Fibroblast of villous mesenchyme (primary cell): ENCODE measurements around the gene USP4. TPM values are rescaled to one million over a fixed set of nuclear protein-coding genes. Genes with fewer than 3 reads are reported as not detected.
"Not testable (repeated sequence)": the region's sequence is repeated elsewhere in the genome, so short reads cannot be mapped to it uniquely, and the experiment has no call there.

Experiments
- DNase-seq: peaks from one replicate; pipeline ENCODE4 v3.0.0-alpha.2; 2010; ENCODE audit warnings: low read depth
- H3K4me3 ChIP-seq: 2 replicates; pipeline ENCODE4 v1.5.1; 2011; ENCODE audit warnings: low read depth, mild to moderate bottlenecking, low read length
- CTCF ChIP-seq: IDR thresholded peaks from 2 replicates; pipeline ENCODE4 v1.5.1; 2012; ENCODE audit warnings: low read depth, mild to moderate bottlenecking, low read length; ENCODE audit not compliant: insufficient read depth
- total RNA-seq: library from RNA; depleted of rRNA; stranded (reverse); fragments of >200 nt; gene quantifications from 2 replicates; pipeline ENCODE4 v1.2.3, GENCODE V29; 2012

The USP4 gene
- total RNA-seq, 1 donor, result 23.3 TPM

DNA sequence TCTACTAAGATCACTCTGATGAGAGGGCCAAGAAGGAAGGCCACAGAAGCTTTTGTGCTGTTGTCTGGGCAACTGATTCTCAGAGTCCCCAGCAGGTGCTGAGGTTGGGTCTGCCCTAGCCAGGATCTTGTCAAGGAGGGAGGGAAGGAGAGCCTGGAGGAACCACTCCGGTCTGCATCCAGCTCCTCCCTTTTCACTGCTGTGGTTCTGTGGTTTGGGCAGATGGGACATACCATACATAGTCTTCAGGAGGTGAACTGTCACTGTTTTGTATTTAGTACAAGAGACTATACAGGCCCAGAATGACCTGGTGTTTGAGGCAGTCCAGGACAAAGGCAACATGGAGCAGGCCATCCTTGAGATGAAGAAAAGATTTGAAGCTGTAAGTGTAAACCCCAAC is 84.7 kb downstream of the USP4 start:
- DNase-seq, result peak; percentile 65
- H3K4me3 ChIP-seq, result no peak overlapping the region
- TF ChIP-seq CTCF, result no peak

DNA sequence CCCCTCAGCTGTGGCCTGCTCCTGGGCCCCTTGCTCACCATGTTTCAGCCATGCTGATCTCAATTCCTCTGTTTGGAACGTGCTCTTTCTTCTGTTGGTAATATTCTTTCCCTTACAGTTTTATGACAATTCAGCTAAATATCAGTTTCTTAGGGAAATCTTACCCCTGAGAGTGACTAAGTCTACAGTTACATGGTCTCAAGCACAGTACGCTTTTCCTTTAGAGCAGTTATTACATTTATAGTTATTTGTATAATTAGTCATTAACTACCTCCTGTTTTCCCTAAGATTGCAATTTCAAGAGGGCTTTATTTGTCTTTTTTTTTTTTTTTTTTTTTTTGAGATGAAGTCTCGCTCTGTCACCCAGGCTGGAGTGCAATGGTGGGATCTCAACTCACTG is 86.3 kb downstream of the USP4 start:
- no peak overlapping the region for H3K4me3 ChIP-seq
- DNase-seq, result no peak
- no peak for TF ChIP-seq CTCF

DNA sequence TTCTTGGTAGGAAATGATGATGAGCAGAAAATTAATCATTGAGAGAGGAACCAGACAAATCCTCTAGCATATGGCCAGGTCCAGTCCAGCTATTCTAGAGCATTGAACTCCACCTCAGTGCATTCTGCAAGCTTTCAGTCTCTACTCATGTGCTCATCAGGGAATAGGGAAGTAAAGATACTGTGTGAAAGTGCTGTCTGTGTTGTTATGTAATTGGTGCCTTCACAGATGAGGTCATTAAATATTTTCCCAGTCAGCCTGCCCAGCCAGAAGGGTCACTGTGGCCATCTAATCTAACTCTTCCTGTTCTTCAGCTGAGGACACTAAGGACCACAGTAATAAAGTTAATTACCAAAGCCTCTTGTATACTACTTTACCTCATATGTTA is 91.0 kb downstream of the USP4 start:
- no peak overlapping the region for H3K4me3 ChIP-seq
- no peak for TF ChIP-seq CTCF
- DNase-seq, result peak; percentile 74

DNA sequence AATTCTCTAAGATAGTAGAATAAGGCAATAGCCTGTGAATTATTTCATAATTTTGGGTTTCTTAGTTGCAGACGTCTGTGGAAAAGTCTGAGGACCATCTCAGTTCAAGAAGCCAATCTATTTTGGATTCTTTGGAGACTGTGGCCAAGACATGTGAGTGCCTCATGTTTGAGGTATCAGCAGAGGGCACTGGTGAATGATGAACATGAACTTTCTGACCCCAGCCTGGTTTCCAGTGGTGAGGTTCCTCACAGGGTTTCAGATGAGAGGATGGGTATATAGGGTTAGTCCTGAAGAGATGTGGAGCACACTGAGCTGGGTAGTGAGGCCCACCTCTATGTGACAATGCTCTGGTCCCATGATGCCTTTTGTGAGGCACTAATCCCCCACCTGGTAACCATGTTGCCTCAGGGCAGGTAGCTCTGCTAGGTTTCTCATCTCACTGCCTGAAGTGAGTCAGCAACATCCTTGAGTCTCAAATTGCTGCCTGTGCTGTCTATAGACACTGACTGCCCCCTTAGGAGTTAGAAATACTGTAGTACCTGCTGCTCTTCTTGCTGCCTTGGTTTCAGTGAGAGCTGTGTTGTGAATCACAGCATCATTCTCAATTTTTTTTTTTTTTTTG is 95.2 kb downstream of the USP4 start:
- DNase-seq, result no peak
- no peak overlapping the region for H3K4me3 ChIP-seq
- TF ChIP-seq CTCF, result no peak

- DNase-seq, H3K4me3 ChIP-seq: not testable (repeated sequence)
Observed at GRCh38 chr3:49240091-49240490, 99.8 kb downstream of the USP4 start.

DNA sequence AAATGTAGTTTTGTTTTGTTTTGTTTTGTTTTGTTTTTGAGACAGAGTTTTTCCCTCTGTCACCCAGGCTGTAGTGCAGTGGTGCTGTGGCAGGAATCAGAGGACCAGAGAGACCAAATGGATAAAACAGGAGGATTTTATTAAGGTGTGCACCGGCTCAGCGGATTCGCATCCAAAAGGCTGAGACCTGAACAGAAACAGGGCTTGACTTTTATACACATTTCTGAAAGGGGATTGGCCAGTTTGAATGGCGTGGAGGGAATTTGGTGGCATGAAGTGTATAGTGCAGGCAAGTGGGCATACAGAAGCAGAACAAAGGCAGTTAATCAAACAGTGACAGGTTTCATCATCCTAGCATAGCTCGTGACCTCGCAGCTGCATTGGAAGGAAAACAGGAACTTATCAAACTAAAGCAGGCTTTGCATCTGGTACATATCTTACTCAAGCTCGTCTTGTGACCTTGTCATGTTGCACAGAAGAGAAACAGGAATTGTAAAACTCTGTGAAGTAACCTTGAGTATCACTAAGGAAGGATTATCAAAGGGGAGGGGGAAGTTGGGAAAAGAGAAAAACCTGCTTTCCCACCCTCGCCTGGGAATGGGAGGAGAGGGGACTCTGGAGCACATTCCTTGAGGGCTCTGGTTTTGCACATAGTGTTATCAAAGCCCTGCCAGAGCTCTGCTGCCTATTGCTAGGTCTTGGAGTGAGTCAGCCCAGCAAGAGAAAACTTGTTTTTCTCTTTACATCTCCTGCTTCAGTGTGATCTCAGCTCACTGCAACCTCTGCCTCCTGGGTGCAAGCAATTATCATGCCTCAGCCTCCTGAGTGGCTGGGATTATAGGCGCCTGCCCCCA is 101.4 kb downstream of the USP4 start:
- no peak overlapping the region for H3K4me3 ChIP-seq
- TF ChIP-seq CTCF, result no peak
- DNase-seq, result peak; percentile 97

DNA sequence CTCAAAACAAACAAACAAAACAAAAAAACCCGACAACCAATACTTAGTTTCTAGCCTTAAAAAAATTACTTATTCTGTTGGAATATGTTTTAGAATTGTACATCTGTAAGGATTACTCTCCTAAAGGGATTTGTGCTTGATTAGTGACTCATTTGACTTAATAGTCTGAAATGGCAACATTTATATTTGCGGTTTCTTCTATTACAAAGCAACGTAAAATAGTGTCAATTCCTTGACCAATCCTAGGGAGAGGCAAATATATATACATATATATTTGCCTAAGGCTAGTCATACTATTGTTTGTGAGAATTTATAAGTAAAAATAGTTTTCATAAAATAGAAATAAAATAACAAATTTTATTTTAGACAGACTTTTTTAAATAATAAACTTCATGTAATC is 102.5 kb downstream of the USP4 start:
- no peak for DNase-seq
- H3K4me3 ChIP-seq, result no peak overlapping the region
- no peak for TF ChIP-seq CTCF
